Activated CD8-positive, alpha-beta memory T cell treated with anti-CD3 and anti-CD28 coated beads, Interleukin-2, amount 50 U/mL, for 4 hours (primary cell): ENCODE data around the gene ITPR3.
A peak's percentile ranks its signal among the peaks of the same experiment; 100 is the strongest.

Source experiments
- DNase-seq: peaks from one replicate; pipeline ENCODE4 v3.0.0-alpha.2; 2020

Gene ITPR3

GRCh38 chr6:33688451-33689147 is 67.5 kb downstream of the ITPR3 start:
- no peak for DNase-seq

GRCh38 chr6:33689148-33689494 is 68.0 kb downstream of the ITPR3 start:
- DNase-seq: no peak

GRCh38 chr6:33689879-33690278 is 68.8 kb downstream of the ITPR3 start:
- no peak for DNase-seq

GRCh38 chr6:33690766-33691165 is 69.6 kb downstream of the ITPR3 start:
- no peak for DNase-seq

- DNase-seq: no peak
Measured at GRCh38 chr6:33691456-33692077, 70.4 kb downstream of the ITPR3 start.

GRCh38 chr6:33692078-33692759 is 71.1 kb downstream of the ITPR3 start:
- DNase-seq: no peak

- DNase-seq: peak; percentile 53
Measured at GRCh38 chr6:33692760-33693158, 71.6 kb downstream of the ITPR3 start.

- no peak for DNase-seq
Measured at GRCh38 chr6:33693186-33694105, 72.3 kb downstream of the ITPR3 start.

- DNase-seq: peak; percentile 64
Measured at GRCh38 chr6:33694401-33694931, 73.3 kb downstream of the ITPR3 start.

- DNase-seq: no peak
Measured at GRCh38 chr6:33694977-33695376, 73.9 kb downstream of the ITPR3 start.

GRCh38 chr6:33695451-33695887 is 74.3 kb downstream of the ITPR3 start:
- no peak for DNase-seq

GRCh38 chr6:33696076-33696475 is 75.0 kb downstream of the ITPR3 start:
- DNase-seq: no peak

- DNase-seq: no peak
Measured at GRCh38 chr6:33696548-33697518, 75.7 kb downstream of the ITPR3 start.

GRCh38 chr6:33697845-33698244 is 76.7 kb downstream of the ITPR3 start:
- DNase-seq: no peak

GRCh38 chr6:33698494-33698893 is 77.4 kb downstream of the ITPR3 start:
- no peak for DNase-seq

GRCh38 chr6:33699131-33699530 is 78.0 kb downstream of the ITPR3 start:
- no peak for DNase-seq

- no peak for DNase-seq
Measured at GRCh38 chr6:33699739-33700138, 78.6 kb downstream of the ITPR3 start.

- DNase-seq: peak; percentile 73
Measured at GRCh38 chr6:33700391-33701050, 79.4 kb downstream of the ITPR3 start.

GRCh38 chr6:33702345-33702977 is 81.3 kb downstream of the ITPR3 start:
- no peak for DNase-seq
